Measurements from ENCODE around the gene APCS. TPM values are rescaled to one million over a fixed set of nuclear protein-coding genes. Genes with fewer than 3 reads are reported as not detected.

The APCS gene
- polyA plus RNA-seq, 1 donor from 2014 or later, result not detected

DNA sequence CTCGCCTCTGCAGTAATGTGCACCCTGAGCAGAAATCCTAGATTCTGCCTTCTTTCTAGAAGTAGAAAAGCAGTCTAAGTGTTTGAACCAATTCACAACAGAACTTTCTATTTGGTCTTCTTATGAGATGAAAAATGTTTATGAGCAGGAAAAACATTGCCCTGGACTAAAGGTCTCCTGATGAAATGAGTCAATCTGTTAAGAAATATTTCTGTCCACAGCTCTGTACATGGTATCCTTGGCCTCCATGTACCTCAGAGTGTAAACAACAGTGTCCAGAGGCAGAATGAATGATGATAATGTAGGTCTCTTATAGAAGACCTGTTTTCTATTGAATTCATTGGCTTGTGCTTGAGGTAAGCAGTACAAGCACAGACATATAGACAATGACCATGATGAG lies 6.2 kb upstream of the APCS start:
- TF ChIP-seq MXI1 (conservative IDR thresholded peaks at IDR 0.05; ENCODE audit: poor library complexity, severe bottlenecking) (no peak), POLR2AphosphoS5 (IDR thresholded peaks at IDR 0.05) (no peak), EP300 (conservative IDR thresholded peaks at IDR 0.05; ENCODE audit: poor library complexity, severe bottlenecking) (no peak), RAD21 (conservative IDR thresholded peaks at IDR 0.05) (no peak), SMC3 (conservative IDR thresholded peaks at IDR 0.05; ENCODE audit: poor library complexity) (no peak)
- TF ChIP-seq, protein P1, sequence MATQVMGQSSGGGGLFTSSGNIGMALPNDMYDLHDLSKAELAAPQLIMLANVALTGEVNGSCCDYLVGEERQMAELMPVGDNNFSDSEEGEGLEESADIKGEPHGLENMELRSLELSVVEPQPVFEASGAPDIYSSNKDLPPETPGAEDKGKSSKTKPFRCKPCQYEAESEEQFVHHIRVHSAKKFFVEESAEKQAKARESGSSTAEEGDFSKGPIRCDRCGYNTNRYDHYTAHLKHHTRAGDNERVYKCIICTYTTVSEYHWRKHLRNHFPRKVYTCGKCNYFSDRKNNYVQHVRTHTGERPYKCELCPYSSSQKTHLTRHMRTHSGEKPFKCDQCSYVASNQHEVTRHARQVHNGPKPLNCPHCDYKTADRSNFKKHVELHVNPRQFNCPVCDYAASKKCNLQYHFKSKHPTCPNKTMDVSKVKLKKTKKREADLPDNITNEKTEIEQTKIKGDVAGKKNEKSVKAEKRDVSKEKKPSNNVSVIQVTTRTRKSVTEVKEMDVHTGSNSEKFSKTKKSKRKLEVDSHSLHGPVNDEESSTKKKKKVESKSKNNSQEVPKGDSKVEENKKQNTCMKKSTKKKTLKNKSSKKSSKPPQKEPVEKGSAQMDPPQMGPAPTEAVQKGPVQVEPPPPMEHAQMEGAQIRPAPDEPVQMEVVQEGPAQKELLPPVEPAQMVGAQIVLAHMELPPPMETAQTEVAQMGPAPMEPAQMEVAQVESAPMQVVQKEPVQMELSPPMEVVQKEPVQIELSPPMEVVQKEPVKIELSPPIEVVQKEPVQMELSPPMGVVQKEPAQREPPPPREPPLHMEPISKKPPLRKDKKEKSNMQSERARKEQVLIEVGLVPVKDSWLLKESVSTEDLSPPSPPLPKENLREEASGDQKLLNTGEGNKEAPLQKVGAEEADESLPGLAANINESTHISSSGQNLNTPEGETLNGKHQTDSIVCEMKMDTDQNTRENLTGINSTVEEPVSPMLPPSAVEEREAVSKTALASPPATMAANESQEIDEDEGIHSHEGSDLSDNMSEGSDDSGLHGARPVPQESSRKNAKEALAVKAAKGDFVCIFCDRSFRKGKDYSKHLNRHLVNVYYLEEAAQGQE (IDR thresholded peaks at IDR 0.05; ENCODE audit: borderline replicate concordance), result no peak
- TF ChIP-seq, protein P2, sequence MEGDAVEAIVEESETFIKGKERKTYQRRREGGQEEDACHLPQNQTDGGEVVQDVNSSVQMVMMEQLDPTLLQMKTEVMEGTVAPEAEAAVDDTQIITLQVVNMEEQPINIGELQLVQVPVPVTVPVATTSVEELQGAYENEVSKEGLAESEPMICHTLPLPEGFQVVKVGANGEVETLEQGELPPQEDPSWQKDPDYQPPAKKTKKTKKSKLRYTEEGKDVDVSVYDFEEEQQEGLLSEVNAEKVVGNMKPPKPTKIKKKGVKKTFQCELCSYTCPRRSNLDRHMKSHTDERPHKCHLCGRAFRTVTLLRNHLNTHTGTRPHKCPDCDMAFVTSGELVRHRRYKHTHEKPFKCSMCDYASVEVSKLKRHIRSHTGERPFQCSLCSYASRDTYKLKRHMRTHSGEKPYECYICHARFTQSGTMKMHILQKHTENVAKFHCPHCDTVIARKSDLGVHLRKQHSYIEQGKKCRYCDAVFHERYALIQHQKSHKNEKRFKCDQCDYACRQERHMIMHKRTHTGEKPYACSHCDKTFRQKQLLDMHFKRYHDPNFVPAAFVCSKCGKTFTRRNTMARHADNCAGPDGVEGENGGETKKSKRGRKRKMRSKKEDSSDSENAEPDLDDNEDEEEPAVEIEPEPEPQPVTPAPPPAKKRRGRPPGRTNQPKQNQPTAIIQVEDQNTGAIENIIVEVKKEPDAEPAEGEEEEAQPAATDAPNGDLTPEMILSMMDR (IDR thresholded peaks at IDR 0.05; ENCODE audit: poor library complexity, severe bottlenecking), result no peak
- H3K27ac ChIP-seq (ENCODE audit: low read length), result no peak overlapping the region

DNA sequence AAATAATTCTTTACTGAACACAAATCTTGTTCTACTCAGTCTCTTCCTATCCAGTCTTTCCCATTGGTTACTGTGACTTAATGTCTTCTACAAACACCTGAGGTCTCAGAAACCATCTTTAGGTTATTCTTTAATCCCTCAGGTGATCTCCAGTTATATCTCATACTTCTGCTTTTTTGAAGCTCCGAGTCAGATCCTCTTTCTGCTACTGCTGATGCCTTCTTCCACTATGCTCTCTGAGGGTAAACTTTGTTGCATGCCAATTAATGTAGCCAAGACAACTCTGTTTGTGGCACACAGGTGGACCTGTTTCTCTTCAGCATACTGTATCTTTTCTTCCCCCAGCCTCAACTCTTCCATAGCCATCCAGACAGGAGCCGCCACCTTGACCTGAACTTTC lies 3.1 kb upstream of the APCS start:
- TF ChIP-seq, protein P2 (IDR thresholded peaks at IDR 0.05; ENCODE audit: poor library complexity, severe bottlenecking), result no peak
- TF ChIP-seq EZH2 (IDR thresholded peaks at IDR 0.05; ENCODE audit: borderline replicate concordance, insufficient read depth, low read length, poor library complexity, severe bottlenecking) (no peak), EP300 (conservative IDR thresholded peaks at IDR 0.05; ENCODE audit: poor library complexity, severe bottlenecking) (no peak), TAF1 (IDR thresholded peaks at IDR 0.05; ENCODE audit: low read depth) (no peak), RAD21 (conservative IDR thresholded peaks at IDR 0.05) (no peak), POLR2AphosphoS5 (IDR thresholded peaks at IDR 0.05) (no peak), MXI1 (conservative IDR thresholded peaks at IDR 0.05; ENCODE audit: poor library complexity, severe bottlenecking) (no peak), SMC3 (conservative IDR thresholded peaks at IDR 0.05; ENCODE audit: poor library complexity) (no peak)
- TF ChIP-seq, protein P1 (IDR thresholded peaks at IDR 0.05; ENCODE audit: borderline replicate concordance), result no peak
- H3K79me2 ChIP-seq (replicated peaks; ENCODE audit: insufficient read depth, low read length), result no peaks in the 10 kb centered on the region
- no peak overlapping the region for H3K4me3 ChIP-seq (ENCODE audit: low read length)
- H3K9me3 ChIP-seq (ENCODE audit: low read length), result no peaks in the 10 kb centered on the region
- H3K9me2 ChIP-seq (ENCODE audit: insufficient read depth, low read length), result no peaks in the 10 kb centered on the region
- H3K36me3 ChIP-seq (ENCODE audit: insufficient read depth, low read length), result no peaks in the 10 kb centered on the region
- no peak overlapping the region for H3K9ac ChIP-seq (ENCODE audit: low read length)
- no peak overlapping the region for H3K4me2 ChIP-seq (ENCODE audit: low read length)
- no peaks in the 10 kb centered on the region for H3F3A ChIP-seq (ENCODE audit: insufficient read depth, low read length, poor library complexity, severe bottlenecking)
- no peak overlapping the region for H2AFZ ChIP-seq (ENCODE audit: low read depth, low read length)
- no peaks in the 10 kb centered on the region for H4K20me1 ChIP-seq (ENCODE audit: insufficient read depth)
- no peak overlapping the region for H3K27ac ChIP-seq (ENCODE audit: low read length)
- H3K27me3 ChIP-seq (ENCODE audit: insufficient read depth, low read depth, low read length), result no peaks in the 10 kb centered on the region

More for the DNA sequence above, 6.2 kb upstream of the APCS start:
- no peaks in the 10 kb centered on the region for H3K9me2 ChIP-seq (ENCODE audit: insufficient read depth, low read length)
- H2AFZ ChIP-seq (ENCODE audit: low read depth, low read length), result no peak overlapping the region
- no peak overlapping the region for H3K4me3 ChIP-seq (ENCODE audit: low read length)
- H4K20me1 ChIP-seq (ENCODE audit: insufficient read depth), result no peaks in the 10 kb centered on the region
- no peaks in the 10 kb centered on the region for H3K36me3 ChIP-seq (ENCODE audit: insufficient read depth, low read length)
- no peaks in the 10 kb centered on the region for H3K27me3 ChIP-seq (ENCODE audit: insufficient read depth, low read depth, low read length)
- H3F3A ChIP-seq (ENCODE audit: insufficient read depth, low read length, poor library complexity, severe bottlenecking), result no peaks in the 10 kb centered on the region
- H3K9ac ChIP-seq (ENCODE audit: low read length), result no peak overlapping the region
- H3K4me2 ChIP-seq (ENCODE audit: low read length), result no peak overlapping the region
- H3K9me3 ChIP-seq (ENCODE audit: low read length), result no peaks in the 10 kb centered on the region
- H3K79me2 ChIP-seq (replicated peaks; ENCODE audit: insufficient read depth, low read length), result no peaks in the 10 kb centered on the region
